Stimulated activated CD8-positive, alpha-beta memory T cell treated with anti-CD3 and anti-CD28 coated beads, Interleukin-15, amount 100 ng/mL, for 24 hours (primary cell): Measurements from ENCODE around the gene GIPC3.
"Not testable (repeated sequence)": the region's sequence is repeated elsewhere in the genome, so short reads cannot be mapped to it uniquely, and the experiment has no call there.

Experiments used
- DNase-seq: peaks from one replicate; pipeline ENCODE4 v3.0.0-alpha.2; 2020; ENCODE audit warnings: low read depth

Gene GIPC3

DNA sequence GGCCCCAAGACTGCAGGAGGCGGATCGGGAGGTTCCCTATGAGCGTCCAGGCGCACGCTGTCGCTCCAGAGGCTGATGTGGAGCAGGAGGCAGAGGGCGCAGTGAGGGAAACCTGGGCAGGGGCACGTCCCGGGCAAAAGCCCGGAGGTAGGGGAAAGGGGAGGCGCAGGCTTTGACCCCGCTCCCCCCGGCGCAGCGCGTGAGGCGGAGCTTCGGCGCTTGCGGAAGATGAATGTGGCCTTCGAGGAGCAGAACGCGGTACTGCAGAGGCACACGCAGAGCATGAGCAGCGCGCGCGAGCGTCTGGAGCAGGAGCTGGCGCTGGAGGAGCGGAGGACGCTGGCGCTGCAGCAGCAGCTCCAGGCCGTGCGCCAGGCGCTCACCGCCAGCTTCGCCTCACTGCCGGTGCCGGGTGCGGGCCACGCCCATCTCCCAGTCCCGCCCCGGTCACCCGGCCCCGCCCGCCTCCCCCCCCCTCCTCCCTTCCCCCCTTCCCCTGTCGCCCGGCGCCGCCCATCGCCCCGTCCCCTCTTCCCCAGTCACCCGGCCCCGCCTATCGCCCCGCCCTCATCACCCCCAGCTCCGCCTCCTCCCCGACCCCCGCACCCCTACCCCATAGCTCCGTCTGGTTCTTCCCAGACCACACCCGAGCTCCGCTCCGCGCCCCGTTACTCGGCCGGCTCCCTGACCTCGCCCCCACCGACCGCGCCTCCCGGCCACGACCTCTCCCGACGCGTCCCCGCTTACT, 8.4 kb upstream of the GIPC3 start:
- DNase-seq: no peak

DNA sequence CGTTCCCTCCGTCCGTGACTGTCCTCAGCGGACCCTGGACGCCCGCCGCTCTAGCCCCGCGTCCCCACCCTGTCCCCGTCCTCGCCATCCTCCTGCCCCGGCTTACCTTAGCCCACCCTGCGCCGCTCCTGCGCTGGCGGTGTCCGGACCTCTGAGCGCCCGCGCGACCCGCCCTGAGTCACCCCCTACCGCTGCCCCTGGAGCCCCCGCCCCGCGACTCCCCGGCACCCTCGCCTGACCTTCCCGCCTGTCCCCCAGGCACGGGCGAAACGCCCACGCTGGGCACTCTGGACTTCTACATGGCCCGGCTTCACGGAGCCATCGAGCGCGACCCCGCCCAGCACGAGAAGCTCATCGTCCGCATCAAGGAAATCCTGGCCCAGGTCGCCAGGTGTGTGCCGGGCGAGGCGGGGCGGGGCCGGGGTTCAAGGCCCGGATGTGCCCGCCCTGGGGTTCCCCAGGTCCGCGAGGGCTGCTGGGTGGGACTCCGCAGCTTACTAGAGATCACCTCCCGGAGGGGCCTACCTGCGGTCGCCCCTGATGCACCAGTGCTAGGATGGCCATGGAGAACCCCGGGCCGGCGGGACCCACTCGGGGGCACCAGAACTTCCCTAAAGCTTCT, 7.4 kb upstream of the GIPC3 start:
- no peak for DNase-seq

DNA sequence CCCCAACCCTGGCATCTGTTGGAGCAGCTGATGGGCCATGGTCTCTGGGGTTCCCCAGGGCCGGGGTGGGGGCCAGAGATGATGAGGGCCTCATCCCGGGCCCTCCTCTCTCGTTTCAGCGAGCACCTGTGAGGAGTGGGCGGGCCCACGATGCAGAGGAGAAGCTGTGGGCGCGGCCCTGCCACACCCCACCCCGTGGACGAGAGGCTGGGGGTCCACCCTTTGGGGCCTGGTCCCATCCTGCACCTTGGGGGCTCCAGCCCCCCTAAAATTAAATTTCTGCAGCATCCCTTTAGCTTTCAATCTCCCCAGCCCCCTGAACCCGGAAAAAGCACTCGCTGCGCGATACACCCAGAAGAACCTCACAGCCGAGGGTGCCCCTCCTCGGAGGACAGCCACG, 6.9 kb upstream of the GIPC3 start:
- DNase-seq: no peak

DNA sequence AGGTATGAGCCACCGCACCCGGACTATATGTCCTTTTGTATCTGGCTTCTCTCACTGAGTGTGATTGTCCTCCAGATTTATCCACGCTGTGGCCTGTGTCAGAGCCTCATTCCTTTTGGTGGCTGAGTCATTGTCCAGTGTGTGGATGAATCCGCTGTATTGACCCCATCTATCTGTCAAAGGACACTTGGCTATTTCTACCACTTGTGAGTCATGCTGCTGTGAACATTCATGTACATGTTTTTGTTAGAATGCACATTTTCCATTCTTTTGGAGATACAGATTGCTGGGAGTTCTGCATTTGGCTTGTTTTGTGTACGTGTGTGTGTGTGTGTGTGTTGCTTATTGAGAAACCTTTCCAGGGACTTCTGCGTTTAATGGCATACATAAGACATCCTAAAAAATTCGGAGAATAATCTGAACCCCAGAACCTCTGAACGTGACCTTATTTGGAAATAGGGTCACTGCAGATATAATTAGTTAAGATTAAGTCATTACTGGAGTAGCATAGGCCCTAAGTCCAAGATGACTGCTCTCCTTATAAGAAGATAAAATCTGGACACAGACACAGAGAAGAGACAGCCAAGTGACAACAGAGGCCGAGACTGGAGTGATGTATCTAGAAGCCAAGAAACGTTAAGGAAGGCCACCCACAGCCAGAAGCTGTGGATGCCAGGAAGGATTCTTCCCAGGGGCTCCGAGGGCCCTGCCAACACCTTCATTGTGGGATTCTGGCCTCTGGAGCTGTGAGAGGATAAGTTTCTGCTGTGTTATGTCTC, 4.9 kb upstream of the GIPC3 start:
- DNase-seq: no peak

DNA sequence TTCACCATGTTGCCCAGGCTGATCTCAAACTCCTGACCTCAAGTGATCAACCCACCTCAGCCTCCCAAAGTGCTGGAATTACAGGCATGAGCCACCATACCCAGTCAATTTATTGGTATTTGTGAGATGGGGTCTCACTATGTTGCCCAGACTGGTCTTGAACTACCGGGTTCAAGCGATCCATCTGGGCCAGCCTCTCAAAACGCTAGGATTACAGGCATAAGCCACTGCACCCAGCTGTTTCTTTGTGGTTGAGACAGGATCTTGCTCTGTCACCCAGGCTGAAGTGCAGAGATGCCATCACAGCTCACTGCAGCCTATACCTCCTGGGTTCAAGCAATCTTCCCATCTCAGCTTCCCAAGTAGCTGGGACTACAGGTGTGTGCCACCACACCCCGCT, 3.5 kb upstream of the GIPC3 start:
- DNase-seq: not testable (repeated sequence)

DNA sequence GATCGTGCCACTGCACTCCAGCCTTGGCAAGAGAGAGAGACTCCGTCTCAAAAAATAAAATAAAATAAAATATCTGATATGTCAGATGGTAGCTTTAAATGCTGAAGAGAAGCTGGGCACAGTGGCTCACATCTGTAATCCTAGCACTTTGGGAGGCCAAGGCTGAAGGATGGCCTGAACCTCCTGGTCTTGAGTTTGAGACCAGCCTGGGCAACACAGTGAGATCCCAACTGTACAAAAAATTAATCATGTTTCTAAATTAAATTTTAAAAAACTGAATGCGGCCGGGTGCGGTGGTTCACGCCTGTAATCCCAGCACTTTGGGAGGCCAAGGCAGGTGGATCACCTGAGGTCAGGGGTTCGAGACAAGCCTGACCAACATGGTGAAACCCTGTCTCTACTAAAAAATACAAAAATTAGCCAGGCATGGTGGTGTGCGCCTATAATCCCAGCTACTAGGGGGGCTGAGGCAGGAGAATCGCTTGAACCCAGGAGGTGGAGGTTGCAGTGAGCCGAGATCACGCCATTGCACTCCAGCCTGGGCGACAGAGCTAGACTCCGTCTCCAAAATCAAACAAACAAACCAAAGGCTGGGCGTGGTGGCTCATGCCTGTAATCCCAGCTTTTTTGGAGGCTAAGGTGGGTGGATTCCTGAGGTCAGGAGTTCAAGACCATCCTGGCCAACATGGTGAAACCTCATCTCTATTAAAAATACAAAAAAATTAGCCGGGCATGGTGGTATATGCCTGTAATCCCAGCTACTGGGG, 1.1 kb upstream of the GIPC3 start:
- DNase-seq: not testable (repeated sequence)

DNA sequence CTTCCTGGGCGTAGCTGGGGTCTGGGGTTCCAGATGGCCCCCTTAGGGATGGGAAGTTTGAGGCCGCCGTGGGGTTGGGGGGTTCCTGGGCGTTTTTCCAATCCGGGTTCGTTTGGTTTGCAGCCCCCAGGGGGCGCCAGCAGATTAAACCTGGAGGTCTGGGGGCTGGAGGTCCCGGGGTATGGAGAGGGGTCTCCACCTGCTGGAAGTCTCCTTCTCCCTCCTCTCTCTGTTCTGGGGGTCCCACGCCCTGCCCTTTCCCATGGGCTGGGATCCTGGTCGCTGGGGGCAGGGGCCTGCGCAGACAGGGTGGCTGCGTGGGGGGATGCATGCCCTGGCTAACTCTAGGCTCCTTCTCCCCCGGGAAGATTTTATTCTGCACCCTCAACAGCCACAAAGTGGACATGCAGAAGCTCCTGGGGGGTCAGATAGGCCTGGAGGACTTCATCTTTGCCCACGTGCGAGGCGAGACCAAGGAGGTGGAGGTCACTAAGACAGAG, 899 bp downstream of the GIPC3 start:
- no peak for DNase-seq

DNA sequence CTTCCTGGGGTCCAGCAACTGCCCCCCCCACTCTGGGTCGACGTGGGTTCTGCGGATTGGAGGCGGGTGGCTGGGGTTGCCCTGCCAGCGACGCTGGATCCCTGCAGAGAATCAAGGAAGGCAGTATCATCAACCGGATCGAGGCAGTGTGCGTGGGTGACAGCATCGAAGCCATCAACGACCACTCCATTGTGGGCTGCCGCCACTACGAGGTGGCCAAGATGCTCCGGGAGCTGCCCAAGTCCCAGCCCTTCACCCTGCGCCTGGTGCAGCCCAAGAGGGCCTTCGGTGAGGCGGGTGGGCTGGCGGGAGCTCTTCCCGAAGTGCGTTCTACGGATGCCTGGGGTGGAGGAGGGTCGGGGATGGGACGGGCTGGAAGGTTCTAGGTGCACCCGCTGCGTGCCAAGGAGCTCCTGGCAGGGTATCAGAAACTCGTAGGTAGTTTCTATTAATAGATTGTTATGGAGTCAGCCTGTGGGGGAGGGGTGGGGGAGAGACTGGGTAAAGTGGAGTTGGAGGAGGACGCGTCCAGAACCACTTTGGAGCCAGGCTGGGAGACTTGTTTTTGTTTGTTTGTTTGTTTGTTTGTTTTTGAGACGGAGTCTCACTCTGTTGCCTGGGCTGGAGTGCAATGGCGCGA, 1.5 kb downstream of the GIPC3 start:
- DNase-seq: no peak

DNA sequence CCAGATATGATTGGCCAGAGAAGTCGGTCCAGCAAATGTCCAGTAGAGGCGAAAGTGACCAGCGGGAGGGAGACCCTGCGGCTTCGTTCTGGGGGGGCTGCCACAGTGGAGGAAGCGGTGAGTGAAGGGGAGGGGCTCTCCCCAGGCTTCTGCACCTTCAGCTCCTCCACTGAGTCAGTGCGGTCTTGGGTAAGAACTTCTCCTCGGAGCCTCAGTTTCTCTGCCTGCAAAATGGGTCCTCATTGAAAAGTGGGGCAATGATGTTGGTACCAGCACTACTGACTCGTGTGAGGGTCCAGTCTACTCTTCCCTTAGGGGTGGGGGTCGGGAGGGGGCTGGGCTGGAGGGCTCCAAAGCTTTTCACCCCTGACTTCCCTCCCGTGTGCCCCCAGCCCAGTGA, 4.2 kb downstream of the GIPC3 start:
- DNase-seq: no peak

DNA sequence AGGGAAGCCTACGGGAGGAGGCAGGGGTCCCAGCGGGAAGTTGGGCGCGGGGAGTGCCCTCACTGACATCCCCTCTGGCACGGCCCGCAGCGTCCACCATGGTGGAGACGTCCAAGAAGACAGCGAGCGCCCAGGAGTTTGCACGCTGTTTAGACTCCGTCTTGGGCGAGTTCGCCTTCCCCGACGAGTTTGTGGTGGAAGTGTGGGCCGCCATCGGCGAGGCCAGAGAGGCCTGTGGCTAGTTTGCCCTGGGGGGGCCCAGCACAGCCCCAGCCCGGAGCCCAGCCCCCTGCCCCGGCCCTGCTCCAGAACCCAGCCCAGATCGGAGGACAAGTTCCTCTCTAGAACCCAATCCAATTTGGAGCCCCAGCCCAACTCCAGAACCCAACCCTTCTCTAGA, 4.7 kb downstream of the GIPC3 start:
- DNase-seq: no peak

DNA sequence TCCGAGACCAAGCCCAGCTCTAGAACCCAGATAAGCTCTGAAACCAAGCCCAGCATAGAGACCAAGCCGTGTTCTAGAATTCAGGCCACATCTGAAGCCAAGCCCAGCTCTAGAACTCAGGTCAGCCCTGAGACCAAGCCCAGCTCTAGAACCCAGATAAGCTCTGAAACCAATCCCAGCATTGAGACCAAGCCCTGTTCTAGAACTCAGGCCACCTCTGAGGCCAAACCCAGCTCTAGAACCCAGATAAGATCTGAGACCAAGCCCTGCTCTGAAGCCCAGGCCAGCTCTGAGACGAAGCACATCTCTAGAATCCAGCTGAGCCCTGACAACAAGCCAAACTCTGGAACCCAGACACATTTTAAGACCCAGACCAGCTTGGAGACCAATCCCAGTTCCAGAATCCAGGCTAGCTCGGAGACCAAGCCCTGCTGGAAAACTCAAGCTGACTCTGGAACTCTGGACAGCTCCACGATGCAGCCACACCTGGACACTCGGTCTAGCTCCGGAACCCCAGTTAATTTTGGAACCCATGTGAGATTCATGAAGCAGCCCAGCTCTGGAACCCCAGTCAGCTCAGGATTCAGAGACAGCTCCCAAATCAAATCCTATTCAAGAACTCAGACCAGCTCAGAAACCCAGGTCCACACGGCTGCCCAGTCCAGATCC, 5.8 kb downstream of the GIPC3 start:
- DNase-seq: no peak

DNA sequence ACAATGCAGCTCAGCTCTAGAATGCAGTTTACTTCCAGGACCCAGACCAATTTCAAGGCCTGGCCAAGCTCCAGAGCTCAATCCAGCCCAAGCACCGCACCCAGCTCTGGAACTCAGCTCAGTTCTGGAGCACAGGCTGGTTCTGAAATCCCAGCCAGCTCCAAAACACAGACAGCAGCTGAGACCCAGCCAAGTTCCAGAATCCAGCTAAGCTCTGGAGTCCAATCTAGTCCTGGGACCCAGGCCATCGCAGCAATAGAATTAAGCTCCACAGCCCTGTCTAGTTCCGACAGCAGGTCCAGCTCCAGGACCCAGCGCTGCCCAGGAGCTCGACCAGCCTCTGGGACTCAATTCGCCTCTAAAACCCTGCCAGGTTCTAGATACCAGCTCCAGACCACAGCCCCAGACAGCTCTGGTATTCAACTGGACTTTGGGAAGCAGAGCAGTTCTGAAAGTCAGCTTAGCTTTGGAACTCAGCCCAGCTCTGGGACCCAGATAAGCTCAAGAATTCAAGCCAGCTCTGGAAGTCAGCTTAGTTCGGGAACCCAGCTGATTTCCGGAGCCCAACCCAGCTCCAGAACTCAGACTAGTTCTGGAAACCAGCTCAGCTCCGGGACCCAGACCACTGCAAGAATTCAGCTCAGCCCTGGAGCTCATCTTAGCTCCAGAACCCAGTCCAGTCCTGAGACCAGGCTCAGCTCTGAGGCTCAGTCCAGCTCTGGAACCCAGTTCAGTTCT, 6.8 kb downstream of the GIPC3 start:
- DNase-seq: no peak

DNA sequence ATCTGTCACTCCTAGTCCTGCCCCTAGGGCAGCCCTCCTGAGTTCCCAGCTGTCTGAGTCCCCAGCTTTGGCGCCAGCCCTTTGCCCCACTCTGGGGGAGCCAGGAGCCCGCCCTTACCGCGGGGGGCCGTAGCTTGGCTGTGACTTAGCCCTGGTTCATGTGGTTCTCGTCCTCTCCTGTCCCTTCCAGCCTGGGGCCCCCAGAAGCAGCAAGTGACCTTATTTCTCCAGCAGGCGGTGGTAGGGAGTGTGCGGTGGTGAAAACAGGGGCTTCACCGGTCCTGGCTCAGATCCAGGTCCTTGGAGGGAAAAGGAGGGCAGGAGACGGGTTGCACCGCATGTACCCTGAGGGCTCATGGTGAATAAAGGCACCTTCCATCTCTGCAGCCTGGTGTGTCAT, 7.9 kb downstream of the GIPC3 start:
- DNase-seq: no peak

DNA sequence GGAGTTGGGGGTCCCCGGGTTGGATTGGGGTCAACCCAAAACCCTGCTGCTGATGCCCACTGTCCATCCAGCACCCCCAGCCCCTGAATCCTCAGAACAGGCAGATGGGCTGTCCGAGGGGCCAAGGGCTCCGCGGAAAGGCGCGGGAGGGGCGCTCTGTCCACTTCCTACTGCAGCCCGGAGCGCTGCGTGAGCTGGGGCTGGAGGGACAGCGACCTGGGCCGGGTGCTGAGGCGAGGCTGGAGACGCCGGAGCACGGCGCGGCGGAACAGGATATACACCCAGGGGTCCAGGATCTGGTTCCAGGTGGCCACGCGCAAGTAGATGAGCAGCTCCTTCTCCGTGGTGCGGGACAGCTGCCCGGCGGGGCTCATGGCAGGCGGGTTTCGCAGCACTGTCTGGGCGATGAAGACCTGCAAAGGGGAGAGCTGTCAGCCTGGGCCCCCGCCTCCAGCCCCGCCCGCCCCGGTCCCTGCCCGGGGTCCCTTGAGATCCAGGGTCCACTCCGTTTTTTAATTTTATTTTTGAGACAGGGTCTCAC, 10.3 kb downstream of the GIPC3 start:
- no peak for DNase-seq

DNA sequence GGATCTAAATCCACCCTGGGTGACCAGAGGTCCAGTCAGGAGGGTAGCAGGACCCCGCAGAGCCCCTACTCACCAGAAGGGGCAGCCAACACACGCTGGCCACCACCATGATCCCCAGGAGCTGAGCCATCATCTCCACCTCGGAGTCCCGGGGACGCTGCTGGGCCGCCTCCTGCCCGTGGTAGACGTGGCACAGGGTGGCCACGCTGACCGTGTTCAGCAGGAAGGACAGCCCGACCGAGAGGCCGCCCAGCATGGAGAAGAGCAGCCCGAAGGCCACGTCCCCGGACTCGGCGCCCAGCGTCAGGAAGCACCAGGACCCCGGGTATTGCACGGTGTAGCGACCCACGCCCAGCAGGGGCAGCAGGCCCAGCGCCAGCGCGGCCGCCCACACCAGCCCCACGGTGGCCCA, 14.5 kb downstream of the GIPC3 start:
- DNase-seq: no peak

DNA sequence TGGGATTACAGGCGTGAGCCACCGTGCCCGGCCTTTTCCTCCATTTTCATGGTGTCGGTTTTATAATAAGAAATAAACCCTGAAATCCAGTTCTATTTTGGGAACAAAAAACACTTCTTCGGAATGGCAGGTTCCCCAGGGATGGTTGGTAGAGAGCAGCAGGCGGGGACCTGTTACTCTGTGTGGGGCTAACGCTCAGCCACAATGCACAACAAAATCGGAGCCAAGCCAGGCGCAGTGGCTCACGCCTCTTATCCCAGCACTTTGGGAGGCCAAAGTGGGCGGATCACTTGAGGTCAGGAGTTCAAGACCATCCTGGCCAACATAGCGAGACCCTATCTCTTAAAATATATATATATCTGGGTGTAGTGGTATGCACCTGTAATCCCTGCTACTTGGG, 15.7 kb downstream of the GIPC3 start:
- DNase-seq: no peak

DNA sequence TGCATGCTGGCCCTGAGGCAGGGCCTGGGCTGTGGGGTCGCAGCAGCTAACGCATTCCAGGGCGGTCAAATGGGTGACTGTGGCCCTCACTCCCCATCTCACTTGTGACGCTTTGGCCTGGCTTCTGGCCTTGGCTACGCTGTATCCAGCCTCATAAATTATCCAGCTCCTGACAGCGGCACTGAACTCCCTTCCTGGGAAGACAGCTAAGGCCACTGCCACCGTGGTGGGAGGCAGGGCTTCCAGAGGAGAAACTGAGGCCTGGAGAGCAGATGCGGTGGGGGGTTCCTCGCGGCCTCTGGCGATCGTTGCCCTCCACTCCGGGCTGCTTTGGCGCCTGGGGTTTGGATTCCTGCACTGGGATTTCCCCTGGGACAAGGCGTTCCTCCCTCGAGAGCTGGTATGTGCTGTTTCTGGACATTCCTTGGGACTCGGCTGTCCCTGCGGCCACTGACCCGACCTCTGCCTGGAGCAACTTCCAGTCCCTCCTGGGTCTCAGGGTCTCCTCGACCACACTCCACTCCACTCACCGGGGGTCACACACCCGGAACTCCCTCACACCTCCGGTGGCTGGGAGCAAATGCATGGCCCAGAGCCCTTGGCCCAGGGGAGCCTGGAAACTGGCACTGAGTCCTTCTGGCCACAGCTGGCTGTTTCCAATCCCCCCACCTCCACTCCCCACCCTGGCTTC, 18.0 kb downstream of the GIPC3 start:
- DNase-seq: no peak

DNA sequence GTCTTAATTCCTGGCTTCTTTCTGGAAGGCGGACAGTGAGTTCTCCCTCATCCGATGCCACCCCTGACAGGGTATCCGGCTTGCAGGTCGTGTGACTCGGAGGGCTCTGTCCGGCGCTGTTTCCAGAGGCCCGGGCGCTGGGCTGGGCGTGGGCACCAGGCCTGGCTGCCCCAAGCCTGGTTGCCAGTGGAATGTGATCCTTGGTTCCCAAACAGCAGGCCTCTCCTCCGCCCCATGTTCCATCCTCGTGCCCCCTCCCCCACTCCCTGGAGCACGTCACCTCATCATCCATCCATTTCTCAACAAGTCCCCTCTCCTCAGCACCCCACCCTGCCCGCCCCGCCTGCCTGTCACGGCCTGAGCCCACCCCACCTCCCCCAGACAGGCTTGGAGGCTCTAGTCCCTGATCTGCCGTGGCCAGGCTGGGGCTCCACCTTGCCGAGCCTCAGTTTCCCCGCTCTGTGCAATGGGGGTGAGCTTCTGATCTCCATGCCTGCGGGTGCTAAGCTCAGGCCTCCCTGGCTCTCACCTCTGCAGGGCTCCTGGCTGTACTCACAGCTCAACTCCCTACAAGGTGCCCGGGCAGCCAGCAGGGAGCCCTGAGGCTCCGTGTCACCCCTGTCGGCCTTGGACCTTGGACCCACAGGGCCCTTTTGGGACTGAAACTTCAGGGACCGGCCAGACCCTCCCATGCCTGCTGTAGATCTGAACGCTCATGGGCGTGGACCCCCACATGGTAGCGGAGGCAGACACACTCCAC, 19.1 kb downstream of the GIPC3 start:
- no peak for DNase-seq

DNA sequence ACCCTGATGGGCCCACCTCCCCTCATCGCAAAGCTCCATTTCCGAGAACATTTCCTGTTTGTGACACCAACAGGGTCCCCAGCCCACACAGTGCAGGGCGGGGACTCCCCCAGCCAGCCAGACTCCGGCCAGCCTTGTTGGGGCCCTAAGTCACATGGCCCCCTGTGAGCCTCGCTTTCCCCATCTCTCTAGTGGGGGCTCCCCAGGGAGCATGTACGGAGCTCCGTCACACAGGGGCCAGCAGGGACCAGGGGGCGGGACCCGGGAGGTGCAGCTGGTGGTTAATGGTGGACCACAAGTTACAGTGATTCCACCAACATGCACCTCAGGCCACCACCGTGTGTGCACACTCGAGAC, 19.7 kb downstream of the GIPC3 start:
- no peak for DNase-seq
